Fibroblast of villous mesenchyme (primary cell): ENCODE measurements around the gene ADAMTSL1. TPM values are rescaled to one million over a fixed set of nuclear protein-coding genes. Genes with fewer than 3 reads are reported as not detected.

Source experiments
- DNase-seq: peaks from one replicate; pipeline ENCODE4 v3.0.0-alpha.2; 2010; ENCODE audit warnings: low read depth
- H3K4me3 ChIP-seq: 2 replicates; pipeline ENCODE4 v1.5.1; 2011; ENCODE audit warnings: low read depth, mild to moderate bottlenecking, low read length
- CTCF ChIP-seq: IDR thresholded peaks from 2 replicates; pipeline ENCODE4 v1.5.1; 2012; ENCODE audit warnings: low read depth, mild to moderate bottlenecking, low read length; ENCODE audit not compliant: insufficient read depth
- total RNA-seq: library from RNA; depleted of rRNA; stranded (reverse); fragments of >200 nt; gene quantifications from 2 replicates; pipeline ENCODE4 v1.2.3, GENCODE V29; 2012

ADAMTSL1 gene
- total RNA-seq, 1 donor = 3.0 TPM

- TF ChIP-seq CTCF = no peak
- no peak overlapping the region for H3K4me3 ChIP-seq
- no peak for DNase-seq
These were observed 432.1 kb downstream of the ADAMTSL1 start for GRCh38 chr9:18905883-18906629.

- no peak for TF ChIP-seq CTCF
- DNase-seq = peak; percentile 14
- H3K4me3 ChIP-seq = no peak overlapping the region
These were observed 432.9 kb downstream of the ADAMTSL1 start for GRCh38 chr9:18906656-18907395.

- no peak for TF ChIP-seq CTCF
- no peak for DNase-seq
- H3K4me3 ChIP-seq = no peak overlapping the region
These were observed 434.1 kb downstream of the ADAMTSL1 start for GRCh38 chr9:18907927-18908625.

DNA sequence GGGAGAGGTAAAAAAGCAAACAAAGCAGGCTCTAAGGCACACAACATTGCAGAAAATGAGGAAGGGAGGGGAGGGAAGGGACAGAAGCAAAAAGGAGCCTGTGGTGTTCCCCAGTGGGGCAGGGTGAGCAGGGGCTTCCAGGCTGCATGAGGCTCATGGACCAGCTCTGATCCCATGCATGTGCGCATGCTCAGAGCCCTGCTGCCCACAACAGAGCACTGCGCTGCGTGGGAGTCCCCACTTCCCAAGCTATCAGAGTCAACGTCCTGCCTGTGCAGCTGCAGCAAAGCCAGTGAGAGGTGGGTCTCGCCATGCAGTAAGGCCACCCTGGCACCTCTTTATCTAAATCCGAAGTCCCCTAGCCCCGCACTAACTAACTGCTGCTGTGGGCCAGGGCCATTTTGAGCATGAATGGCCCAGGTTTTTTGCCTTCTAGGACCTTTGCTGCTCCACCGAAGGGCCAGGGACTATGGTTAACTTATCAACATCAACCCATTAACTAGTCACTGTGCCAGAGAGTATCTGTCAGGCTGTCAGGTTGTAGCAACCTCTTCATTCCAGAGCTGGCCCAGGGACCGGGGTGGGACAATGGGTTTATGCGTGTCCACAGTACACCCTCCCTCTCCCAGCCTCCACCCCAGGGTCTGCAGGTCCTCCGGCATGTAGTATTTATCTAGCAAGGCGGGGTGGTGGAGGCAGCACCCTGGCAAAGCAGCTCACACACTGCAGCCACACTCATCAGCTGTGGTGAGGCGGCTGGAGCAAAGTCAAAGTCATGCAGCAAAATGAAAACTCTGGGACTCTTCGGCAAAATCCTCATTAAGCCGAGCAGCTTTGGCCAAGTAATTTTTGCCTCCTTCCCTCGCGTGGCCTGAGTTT lies 435.4 kb downstream of the ADAMTSL1 start:
- no peak overlapping the region for H3K4me3 ChIP-seq
- no peak for DNase-seq
- TF ChIP-seq CTCF = no peak

DNA sequence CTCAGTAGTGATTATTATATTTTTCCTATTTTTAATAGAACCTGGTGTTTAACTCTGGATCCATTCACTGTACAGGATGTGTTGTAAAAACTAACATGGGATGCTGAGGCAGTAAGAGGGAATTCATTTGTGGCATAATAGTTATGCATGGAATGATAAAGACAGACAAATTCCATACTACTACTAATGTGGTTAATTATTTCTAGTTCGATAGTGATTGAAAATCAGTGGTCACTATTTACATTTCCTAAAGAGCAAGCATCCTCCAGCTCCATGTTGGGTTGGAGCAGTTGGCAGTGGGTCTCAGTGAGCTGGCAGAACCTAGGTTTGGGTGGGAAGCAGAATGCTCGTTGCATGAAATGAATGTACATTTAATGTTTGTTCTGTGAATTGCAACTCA lies 436.5 kb downstream of the ADAMTSL1 start:
- no peak overlapping the region for H3K4me3 ChIP-seq
- no peak for TF ChIP-seq CTCF
- no peak for DNase-seq

GRCh38 chr9:18910916-18911315 lies 437.0 kb downstream of the ADAMTSL1 start:
- no peak for TF ChIP-seq CTCF
- no peak overlapping the region for H3K4me3 ChIP-seq
- peak; percentile 12 for DNase-seq
